Fibroblast of lung (primary cell): ENCODE data around the gene FBLIM1. TPM values are rescaled to one million over a fixed set of nuclear protein-coding genes. Genes with fewer than 3 reads are reported as not detected.

ENCODE experiments used
- DNase-seq, 2 donors: peaks; one replicate each; pipeline versions ENCODE4 v3.0.0 to v3.0.0-alpha.2; 2010; ENCODE audit warnings: low read depth in 2 of 2
- H2AFZ ChIP-seq: 2 replicates; pipeline ENCODE4 v1.5.1; 2012; ENCODE audit warnings: low read length, control low read depth, inconsistent platforms
- H3K27ac ChIP-seq: 2 replicates; pipeline ENCODE4 v1.5.1; 2011; ENCODE audit warnings: low read length, control low read depth; ENCODE audit not compliant: insufficient read depth
- H3K27me3 ChIP-seq: 2 replicates; pipeline ENCODE4 v1.5.1; 2011; ENCODE audit warnings: mild to moderate bottlenecking, low read length; ENCODE audit not compliant: control insufficient read depth, insufficient read depth
- H3K36me3 ChIP-seq: 2 replicates; pipeline ENCODE4 v1.5.1; 2011; ENCODE audit warnings: low read length; ENCODE audit not compliant: control insufficient read depth, insufficient read depth
- H3K4me1 ChIP-seq: 2 replicates; pipeline ENCODE4 v1.5.1; 2011; ENCODE audit warnings: low read length; ENCODE audit not compliant: control insufficient read depth, insufficient read depth; ENCODE audit errors: extremely low read depth
- H3K4me2 ChIP-seq: 2 replicates; pipeline ENCODE4 v1.5.1; 2011; ENCODE audit warnings: low read length, control low read depth; ENCODE audit not compliant: insufficient read depth; ENCODE audit errors: extremely low read depth
- H3K4me3 ChIP-seq, 4 experiments: fragments of 200-600 bp in 1 of 4; sonication (generic) in 1 of 4; replicated peaks in 1 of 4; 2 replicates each; pipeline ENCODE4 v1.5.1; 2011 to 2016; ENCODE audit warnings: low read length in 4 of 4, low read depth in 3 of 4, mild to moderate bottlenecking in 3 of 4, control low read depth in 2 of 4, inconsistent platforms in 1 of 4, mixed read lengths in 1 of 4; ENCODE audit not compliant: insufficient read depth in 1 of 4; ENCODE audit errors: control extremely low read depth in 1 of 4
- H3K79me2 ChIP-seq: 2 replicates; pipeline ENCODE4 v1.5.1; 2012; ENCODE audit warnings: mild to moderate bottlenecking, low read length, inconsistent platforms; ENCODE audit not compliant: control insufficient read depth, insufficient read depth
- H3K9ac ChIP-seq: 2 replicates; pipeline ENCODE4 v1.5.1; 2011; ENCODE audit warnings: mild to moderate bottlenecking, low read length, control low read depth; ENCODE audit not compliant: insufficient read depth
- H3K9me3 ChIP-seq: 2 replicates; pipeline ENCODE4 v1.5.1; 2012; ENCODE audit warnings: low read depth, low read length; ENCODE audit not compliant: control insufficient read depth, insufficient read depth
- H4K20me1 ChIP-seq: 2 replicates; pipeline ENCODE4 v1.5.1; 2011; ENCODE audit warnings: low read length; ENCODE audit not compliant: control insufficient read depth, insufficient read depth; ENCODE audit errors: extremely low read depth
- EZH2 ChIP-seq: IDR thresholded peaks from 2 replicates; pipeline ENCODE4 v1.5.1; 2012; ENCODE audit warnings: low read length, control low read depth, mild to moderate bottlenecking; ENCODE audit errors: missing control alignments
- polyA plus RNA-seq, 2 donors: library from polyadenylated mRNA; depleted of rRNA in 1 of 2; stranded (reverse) in 1 of 2; unstranded in 1 of 2; fragments of >200 nt; gene quantifications; 2 replicates each; pipeline ENCODE4 v1.2.1, GENCODE V29; 2011 to 2012; ENCODE audit warnings: missing spikeins in 1 of 2
- total RNA-seq: library from RNA; depleted of rRNA; stranded (reverse); fragments of >200 nt; gene quantifications from 2 replicates; pipeline ENCODE4 v1.2.1, GENCODE V29; 2014
- TF ChIP-seq, protein P1 (sequence below), 2 donors: IDR thresholded peaks in 1 of 2; conservative IDR thresholded peaks in 1 of 2; 1 replicate in 1 of 2; 2 replicates in 1 of 2; pipeline ENCODE4 v1.5.1; 2011 to 2012; ENCODE audit warnings: low read length in 2 of 2, control low read depth in 1 of 2, inconsistent platforms in 1 of 2, low read depth in 1 of 2, mild to moderate bottlenecking in 1 of 2

The FBLIM1 gene
- total and polyA plus RNA-seq, 2 donors (not counting 1 experiment from before 2014, with no cell fraction given): 17.3 to 86.2 TPM

DNA sequence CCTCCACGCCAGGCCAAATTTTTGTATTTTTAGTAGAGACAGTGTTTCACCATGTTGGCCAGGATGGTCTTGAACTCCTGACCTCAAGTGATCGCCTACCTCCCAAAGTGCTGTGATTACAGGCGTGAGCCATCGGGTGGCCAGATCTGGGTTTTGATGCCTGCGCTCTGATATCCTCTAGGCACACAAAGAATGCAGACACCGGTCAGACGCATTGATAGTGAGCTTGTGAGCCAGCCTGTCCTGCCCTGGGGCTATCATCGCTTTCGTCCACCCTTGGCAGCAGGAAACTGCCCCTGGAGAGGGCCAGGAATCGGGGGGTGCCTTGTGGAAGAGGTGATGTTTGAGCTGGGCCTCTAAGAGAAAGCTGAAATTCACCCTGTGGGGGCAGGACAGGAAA is 4.0 kb downstream of the FBLIM1 start:
- H3K9me3 ChIP-seq: no peaks in the 10 kb centered on the region
- H3K79me2 ChIP-seq: peaks cover 4% of the 10 kb centered on the region
- no peak for DNase-seq
- H4K20me1 ChIP-seq: no peaks in the 10 kb centered on the region
- no peak overlapping the region for H3K4me3 ChIP-seq
- peaks cover 5% of the 10 kb centered on the region for H3K36me3 ChIP-seq
- no peaks in the 10 kb centered on the region for H3K27me3 ChIP-seq
- H3K27ac ChIP-seq: no peak overlapping the region
- H3K4me2 ChIP-seq: no peak overlapping the region
- no peak for TF ChIP-seq EZH2
- TF ChIP-seq, protein P1, sequence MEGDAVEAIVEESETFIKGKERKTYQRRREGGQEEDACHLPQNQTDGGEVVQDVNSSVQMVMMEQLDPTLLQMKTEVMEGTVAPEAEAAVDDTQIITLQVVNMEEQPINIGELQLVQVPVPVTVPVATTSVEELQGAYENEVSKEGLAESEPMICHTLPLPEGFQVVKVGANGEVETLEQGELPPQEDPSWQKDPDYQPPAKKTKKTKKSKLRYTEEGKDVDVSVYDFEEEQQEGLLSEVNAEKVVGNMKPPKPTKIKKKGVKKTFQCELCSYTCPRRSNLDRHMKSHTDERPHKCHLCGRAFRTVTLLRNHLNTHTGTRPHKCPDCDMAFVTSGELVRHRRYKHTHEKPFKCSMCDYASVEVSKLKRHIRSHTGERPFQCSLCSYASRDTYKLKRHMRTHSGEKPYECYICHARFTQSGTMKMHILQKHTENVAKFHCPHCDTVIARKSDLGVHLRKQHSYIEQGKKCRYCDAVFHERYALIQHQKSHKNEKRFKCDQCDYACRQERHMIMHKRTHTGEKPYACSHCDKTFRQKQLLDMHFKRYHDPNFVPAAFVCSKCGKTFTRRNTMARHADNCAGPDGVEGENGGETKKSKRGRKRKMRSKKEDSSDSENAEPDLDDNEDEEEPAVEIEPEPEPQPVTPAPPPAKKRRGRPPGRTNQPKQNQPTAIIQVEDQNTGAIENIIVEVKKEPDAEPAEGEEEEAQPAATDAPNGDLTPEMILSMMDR (conservative IDR thresholded peaks at IDR 0.05 in 1 of 2, IDR thresholded peaks at IDR 0.05 in 1 of 2; ENCODE audit: low read depth in 1 of 2, low read length in 2 of 2): no peak
- peaks cover 16% of the 10 kb centered on the region for H3K4me1 ChIP-seq
- H2AFZ ChIP-seq: no peak overlapping the region
- H3K9ac ChIP-seq: no peak overlapping the region

DNA sequence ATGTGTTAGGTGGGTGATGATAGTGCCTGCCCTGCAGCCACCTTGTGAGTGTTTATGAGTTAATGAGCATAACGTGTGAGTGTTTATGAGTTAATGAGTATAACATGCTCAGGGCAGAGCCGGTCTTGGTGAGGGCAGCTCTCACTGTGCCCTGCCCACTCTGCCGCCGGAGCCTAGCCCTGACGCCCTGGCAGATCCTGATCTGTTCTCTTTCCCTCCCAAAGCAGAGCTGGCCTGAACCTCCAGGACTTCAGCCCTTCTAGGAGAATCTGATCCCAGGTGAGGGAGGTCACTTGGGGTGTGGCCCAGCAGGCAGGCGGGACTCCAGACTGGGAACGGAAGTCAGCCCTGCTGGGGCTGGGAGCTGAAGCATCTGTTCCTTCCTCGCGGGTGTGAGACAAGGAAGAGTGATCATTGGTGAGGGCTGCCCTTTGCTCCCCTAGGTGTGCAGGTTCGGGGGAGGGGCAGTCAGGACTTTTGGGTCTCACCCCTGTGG is 5.7 kb downstream of the FBLIM1 start:
- Histone ChIP-seq H3K9ac (no peak overlapping the region), H2AFZ (no peak overlapping the region), H3K27ac (no peak overlapping the region), H3K9me3 (no peaks in the 10 kb centered on the region), H3K4me3 (no peak overlapping the region), H3K79me2 (peaks cover 4% of the 10 kb centered on the region), H4K20me1 (no peaks in the 10 kb centered on the region), H3K36me3 (peaks cover 5% of the 10 kb centered on the region), H3K27me3 (no peaks in the 10 kb centered on the region), H3K4me1 (peaks cover 10% of the 10 kb centered on the region), H3K4me2 (no peak overlapping the region)
- no peak for DNase-seq
- TF ChIP-seq, protein P1 (conservative IDR thresholded peaks at IDR 0.05 in 1 of 2, IDR thresholded peaks at IDR 0.05 in 1 of 2; ENCODE audit: low read depth in 1 of 2, low read length in 2 of 2): no peak
- no peak for TF ChIP-seq EZH2

DNA sequence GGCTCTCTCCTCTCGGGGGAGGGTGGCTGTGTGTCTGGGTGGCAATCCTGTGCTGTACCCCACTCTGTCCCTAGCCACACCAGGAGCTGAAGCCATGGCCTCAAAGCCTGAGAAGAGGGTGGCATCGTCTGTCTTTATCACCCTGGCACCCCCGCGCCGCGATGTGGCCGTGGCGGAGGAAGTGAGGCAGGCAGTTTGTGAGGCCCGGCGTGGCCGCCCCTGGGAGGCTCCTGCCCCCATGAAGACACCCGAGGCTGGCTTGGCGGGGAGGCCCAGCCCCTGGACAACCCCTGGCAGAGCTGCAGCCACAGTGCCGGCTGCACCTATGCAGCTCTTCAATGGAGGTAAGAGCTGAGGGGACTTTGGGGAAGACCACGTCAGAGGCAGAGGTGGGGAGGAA is 6.3 kb downstream of the FBLIM1 start:
- H4K20me1 ChIP-seq: no peaks in the 10 kb centered on the region
- peaks cover 8% of the 10 kb centered on the region for H3K4me1 ChIP-seq
- no peak overlapping the region for H3K9ac ChIP-seq
- no peak overlapping the region for H3K4me2 ChIP-seq
- H3K79me2 ChIP-seq: peaks cover 4% of the 10 kb centered on the region
- DNase-seq: no peak
- no peak overlapping the region for H3K27ac ChIP-seq
- no peaks in the 10 kb centered on the region for H3K9me3 ChIP-seq
- no peak overlapping the region for H3K4me3 ChIP-seq
- H3K27me3 ChIP-seq: no peaks in the 10 kb centered on the region
- no peak for TF ChIP-seq EZH2
- TF ChIP-seq, protein P1 (conservative IDR thresholded peaks at IDR 0.05 in 1 of 2, IDR thresholded peaks at IDR 0.05 in 1 of 2; ENCODE audit: low read depth in 1 of 2, low read length in 2 of 2): no peak
- H2AFZ ChIP-seq: no peak overlapping the region
- H3K36me3 ChIP-seq: peaks cover 5% of the 10 kb centered on the region
